NT2/D1 (cell line): ENCODE results near the gene ADARB2.

Experiments
- SUZ12 ChIP-seq: IDR thresholded peaks from 2 replicates; pipeline ENCODE4 v1.6.1; 2011; ENCODE audit not compliant: insufficient read length, insufficient read depth; ENCODE audit errors: extremely low read depth
- YY1 ChIP-seq: IDR thresholded peaks from 2 replicates; pipeline ENCODE4 v1.6.1; 2011; ENCODE audit not compliant: insufficient read length, insufficient read depth

DNA sequence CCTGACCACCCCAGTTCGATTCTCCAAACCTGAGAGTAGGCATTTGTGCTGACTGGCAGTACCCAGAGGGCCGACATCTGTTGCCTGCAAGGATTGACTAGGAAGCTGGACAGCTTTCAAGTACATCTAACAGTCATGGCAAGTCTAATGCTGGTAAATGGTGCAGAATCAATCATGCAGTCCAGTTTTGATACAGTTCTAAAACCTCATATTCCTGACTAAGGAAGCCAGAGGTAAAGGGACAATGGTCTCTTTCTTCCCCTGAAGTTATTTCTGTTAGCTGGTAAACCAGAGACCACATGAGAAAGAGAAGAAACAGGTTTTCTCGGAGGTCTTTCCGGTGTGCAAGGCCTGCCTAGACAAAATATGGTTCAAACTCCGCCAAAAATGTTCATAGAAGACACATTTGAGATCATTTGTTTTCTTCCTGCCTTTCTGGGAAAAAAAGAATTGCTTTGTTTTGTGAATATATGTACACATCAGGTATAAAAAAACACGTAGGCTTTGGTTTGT, 584.0 kb downstream of the ADARB2 start:
- no peak for TF ChIP-seq YY1
- no peak for TF ChIP-seq SUZ12
